HG03520 (cell line): ENCODE data around the gene RAB3D.
A peak's percentile ranks its signal among the peaks of the same experiment; 100 is the strongest.
"Not testable (repeated sequence)": the region's sequence is repeated elsewhere in the genome, so short reads cannot be mapped to it uniquely, and the experiment has no call there.

Experiments
- ATAC-seq: cut with Tn5 transposase; IDR thresholded peaks from one replicate; pipeline ENCODE4 v1.9.1; 2021; ENCODE audit warnings: mild to moderate bottlenecking, moderate library complexity; ENCODE audit not compliant: unreplicated experiment

RAB3D gene

GRCh38 chr19:11367528-11367927, 28.1 kb upstream of the RAB3D start:
- ATAC-seq: no peak

DNA sequence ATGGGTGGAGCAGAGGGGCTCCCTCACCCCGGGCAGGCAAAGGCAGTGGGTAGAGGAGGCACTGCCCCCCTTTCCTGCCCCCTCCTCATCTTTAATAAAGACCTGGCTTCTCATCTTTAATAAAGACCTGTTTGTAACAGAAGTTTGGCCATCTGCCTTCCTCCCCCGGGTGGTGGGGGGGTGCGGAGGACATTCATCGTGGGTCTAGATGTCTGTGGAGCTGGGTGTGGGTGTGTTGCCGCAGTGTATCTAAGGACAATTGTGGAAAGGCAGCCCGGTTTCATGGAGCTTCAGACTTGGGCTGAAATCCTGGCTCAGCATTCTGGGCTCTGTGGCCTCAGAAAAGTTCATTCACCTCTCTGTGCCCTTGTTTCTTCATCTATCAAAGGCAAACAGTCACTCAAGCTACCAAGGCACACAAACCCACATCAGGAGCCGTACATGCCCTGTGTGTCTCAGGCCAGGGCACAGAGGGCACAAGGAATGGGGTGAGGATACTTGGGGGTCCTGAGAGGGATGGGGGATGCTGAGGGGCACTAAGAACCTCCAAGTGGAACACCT, 26.2 kb upstream of the RAB3D start:
- ATAC-seq: no peak

GRCh38 chr19:11364935-11365334, 25.5 kb upstream of the RAB3D start:
- ATAC-seq: no peak

- ATAC-seq: no peak
These were observed 24.9 kb upstream of the RAB3D start for GRCh38 chr19:11364296-11364904.

GRCh38 chr19:11363881-11364280, 24.4 kb upstream of the RAB3D start:
- ATAC-seq: no peak

DNA sequence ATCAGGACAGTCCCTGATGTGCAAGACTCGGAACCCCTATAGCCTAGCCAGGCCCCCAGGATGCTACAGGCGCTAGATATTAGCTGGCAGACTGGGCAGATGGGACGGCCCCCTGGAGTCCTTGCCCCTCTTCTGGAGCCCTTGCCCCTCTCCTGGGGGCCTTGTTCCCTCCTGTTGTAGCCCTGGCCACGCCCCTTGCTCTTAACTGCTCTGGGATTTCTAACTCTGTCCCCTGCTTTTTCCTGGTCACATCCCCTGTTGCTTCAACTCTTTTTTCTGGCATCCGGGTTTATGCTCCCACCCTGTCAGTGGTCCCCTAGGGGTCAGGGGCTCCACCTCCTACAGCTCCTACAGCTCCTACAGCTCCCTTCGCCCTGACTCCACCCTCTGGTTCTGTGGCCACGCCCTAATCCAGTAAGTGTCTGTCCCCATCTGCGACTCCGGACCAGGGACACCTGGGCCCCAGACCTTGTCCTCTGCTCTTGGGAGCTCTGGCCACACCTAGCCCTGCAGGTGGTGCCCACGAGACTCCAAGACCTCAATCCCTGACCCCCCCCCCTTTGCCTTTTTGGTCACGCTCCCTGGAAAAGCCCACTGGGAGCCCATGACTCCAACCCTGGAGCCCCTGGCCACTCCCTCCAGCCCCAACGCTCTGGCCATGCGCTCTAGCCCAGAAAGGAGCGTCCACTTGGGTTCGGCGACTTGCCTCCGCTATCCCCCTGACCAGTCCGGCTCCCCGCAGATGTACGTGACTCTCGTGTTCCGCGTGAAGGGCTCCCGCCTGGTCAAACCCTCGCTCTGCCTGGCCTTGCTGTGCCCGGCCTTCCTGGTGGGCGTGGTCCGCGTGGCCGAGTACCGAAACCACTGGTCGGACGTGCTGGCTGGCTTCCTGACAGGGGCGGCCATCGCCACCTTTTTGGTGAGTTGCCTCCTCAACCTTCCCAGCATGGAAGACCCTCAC, 22.6 kb upstream of the RAB3D start:
- no peak for ATAC-seq

GRCh38 chr19:11361037-11361770, 21.7 kb upstream of the RAB3D start:
- ATAC-seq: no peak

DNA sequence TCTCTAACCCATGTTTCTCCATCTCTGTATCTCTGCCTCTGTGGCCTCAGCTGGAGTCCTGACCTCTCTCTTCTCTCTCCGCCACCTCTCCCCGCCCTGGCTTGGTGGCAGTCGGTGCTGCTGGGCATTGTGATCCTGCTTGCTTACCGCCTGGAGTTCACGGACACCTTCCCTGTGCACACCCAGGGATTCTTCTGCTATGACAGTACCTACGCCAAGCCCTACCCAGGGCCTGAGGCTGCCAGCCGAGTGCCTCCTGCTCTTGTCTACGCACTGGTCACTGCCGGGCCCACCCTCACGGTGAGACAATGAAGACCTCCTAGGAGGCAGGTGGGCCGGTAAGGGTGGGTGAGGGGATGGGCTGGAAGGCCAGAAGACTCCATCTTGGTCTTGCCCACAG, 20.0 kb upstream of the RAB3D start:
- no peak for ATAC-seq

DNA sequence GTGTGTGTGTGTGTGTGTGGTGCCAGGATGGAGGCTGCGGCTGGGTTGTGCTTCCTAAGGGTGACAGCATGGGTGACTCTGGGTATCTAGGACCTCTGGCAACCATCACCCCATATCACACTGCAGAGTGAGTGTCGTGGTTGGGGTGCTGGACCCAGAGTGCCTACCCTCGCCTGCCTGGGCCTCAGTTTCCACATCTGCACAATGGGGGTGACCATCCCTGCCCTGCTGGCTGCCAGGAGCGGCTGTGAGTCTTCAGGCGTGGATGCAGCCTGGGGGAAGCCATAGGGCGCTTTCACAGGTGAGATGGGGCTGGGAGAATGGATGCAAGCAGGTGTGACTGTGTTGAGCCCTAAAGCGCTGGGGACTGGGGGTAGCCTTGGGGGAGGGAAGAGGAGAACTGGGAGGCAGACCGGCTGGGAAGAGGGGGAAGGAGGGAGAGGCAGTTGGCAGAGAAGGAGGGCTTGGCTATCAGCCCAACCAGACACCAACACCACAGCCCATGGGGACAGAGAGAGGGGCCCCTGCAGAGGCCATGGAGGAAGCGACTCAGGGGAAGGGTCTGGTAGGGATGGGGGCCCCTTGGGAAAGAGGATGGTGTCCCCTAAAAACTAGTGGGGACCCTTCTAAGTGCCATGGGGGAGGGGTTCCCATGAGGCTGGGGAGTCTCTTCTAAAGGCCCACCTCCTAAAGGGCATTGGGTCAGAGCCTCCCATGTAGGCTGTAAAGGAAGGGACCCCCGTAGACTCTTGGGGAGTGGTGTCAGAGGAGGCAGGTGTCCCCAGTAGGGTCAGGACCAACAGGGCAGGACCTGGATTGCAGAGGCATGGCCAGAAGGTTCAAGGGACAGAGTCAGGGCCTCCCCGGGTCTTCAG, 17.5 kb upstream of the RAB3D start:
- ATAC-seq: no peak

- no peak for ATAC-seq
These were observed 16.6 kb upstream of the RAB3D start for GRCh38 chr19:11356074-11356397.

DNA sequence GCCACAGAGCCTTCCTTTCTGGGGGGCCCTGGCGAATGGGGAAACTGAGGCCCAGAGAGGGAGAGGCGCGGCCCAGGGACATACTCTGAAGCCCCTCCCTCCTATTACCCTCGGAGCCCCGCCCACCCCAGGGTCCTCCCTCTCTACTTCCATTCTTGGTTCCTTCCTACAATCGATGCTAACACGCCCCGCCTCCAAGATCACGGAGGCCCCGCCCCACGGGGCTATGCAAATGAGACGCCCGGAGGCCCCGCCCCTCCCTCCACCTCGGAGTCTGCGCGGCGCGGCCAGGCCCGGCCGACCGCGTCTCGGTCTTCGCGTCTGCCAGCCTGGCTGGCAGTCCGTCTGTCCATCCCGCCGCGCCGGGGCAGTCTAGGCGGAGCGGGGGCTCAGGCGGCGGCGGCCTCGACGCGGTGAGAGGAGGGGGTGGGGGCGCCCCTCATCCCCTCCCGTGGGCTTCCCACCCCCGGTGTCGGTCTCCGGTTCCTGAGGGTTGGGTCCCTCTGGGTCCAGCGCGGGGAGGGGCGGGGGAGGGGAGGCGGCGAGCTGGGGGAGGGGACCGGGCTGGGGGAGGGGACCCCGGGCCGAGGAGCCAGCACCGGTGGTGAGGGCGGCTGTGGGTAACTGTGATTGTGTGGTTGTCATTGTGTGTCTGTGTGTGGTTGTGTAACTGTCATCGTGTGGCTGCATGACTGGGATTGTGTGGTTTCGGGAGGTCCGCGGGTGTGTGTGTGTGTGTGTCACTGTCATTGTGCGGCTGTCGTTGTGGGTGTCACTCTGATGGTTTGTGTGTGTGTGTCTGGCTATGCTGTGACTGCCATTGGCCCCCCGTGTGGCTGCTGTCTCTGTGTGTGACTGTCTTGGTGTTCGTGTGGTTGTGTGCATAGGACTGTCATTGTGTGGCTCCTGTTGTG, 16.0 kb upstream of the RAB3D start, which contains the start of gene PLPPR2:
TSS of gene PLPPR2 (plus strand) at position 273 of the 914 bp plus-strand sequence. CDS start 2,242 bp downstream, outside the sequence.
- ATAC-seq: no peak

DNA sequence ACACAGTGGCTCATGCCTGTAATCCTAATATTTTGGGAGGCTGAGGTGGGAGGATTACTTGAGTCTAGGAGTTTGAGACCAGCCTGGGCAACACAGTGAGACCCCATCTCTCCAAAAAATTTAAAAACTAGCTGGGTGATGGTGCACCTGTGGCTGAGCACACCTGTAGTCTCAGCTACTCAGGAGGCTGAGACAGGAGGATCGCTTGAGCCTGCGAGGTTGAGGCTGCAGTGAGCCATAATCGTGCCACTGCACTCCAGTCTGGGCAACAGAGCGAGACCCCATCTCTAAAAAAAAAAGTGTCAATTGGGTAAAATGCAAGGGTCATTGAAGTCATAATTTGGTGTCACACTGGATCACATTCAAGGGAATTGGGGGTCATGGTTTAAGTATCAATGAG, 14.6 kb upstream of the RAB3D start:
- not testable (repeated sequence) for ATAC-seq

GRCh38 chr19:11349171-11349570, 9.7 kb upstream of the RAB3D start:
- no peak for ATAC-seq

DNA sequence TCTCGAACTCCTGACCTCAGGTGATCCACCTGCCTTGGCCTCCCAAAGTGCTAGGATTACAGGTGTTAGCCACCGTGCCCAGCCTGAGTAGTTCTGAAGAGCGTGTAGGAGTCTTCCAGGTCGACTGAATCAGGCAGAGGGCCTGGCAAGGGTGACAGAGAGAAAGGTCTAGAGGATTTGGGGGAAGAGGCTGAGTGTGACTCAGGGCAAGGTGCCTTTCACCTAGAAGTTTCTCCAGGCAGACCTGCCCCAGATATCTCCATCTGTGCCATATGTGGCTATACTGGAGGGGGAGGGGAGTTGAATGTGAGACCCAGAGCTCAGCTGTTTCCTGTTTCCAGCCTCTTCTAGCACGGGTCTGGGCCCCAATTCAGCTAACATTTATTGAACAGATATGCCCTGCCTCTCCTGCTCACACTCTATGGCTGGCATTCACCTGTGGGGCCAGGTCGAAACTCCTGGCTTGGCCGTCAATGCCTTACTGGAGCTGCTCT, 8.1 kb upstream of the RAB3D start:
- ATAC-seq: no peak

- ATAC-seq: peak; percentile 86
These were observed 6.9 kb upstream of the RAB3D start, which contains the start of the genes CCDC159 and TMEM205 for GRCh38 chr19:11346104-11346940. TSS of gene CCDC159 (plus strand) at chr19:11346519. CDS start at chr19:11346607, 88 bp downstream. TSS of gene TMEM205 (minus strand) at chr19:11346268. CDS start at chr19:11345619, 649 bp downstream.

GRCh38 chr19:11345122-11345803, 5.8 kb upstream of the RAB3D start:
- no peak for ATAC-seq

- ATAC-seq: no peak
These were observed 3.0 kb upstream of the RAB3D start for GRCh38 chr19:11342429-11342828.
